DMS 273 (cell line): ENCODE data around the gene CRELD1.
"Not testable (repeated sequence)": the region's sequence is repeated elsewhere in the genome, so short reads cannot be mapped to it uniquely, and the experiment has no call there.

Experiments
- DNase-seq: peaks from one replicate; lab custom pipeline; 2025; ENCODE audit not compliant: unreplicated experiment; lab: John Stamatoyannopoulos, UW

CRELD1 gene

GRCh38 chr3:9933561-9934234, at the start of gene CRELD1:
CRELD1 (plus strand) TSS chr3:9933834; CDS start chr3:9934439, 605 bp downstream.
- DNase-seq = peak; percentile 95

- no peak for DNase-seq
These were observed 49.0 kb upstream of the CRELD1 start for GRCh38 chr3:9884555-9885165.

- no peak for DNase-seq
These were observed 47.3 kb upstream of the CRELD1 start for GRCh38 chr3:9886328-9886727.

GRCh38 chr3:9887480-9887879, 46.2 kb upstream of the CRELD1 start:
- DNase-seq = no peak

- DNase-seq = no peak
These were observed 45.1 kb upstream of the CRELD1 start for GRCh38 chr3:9888540-9888939.

- no peak for DNase-seq
These were observed 44.2 kb upstream of the CRELD1 start for GRCh38 chr3:9889405-9889804.

- peak; percentile 92 for DNase-seq
These were observed 43.2 kb upstream of the CRELD1 start, which contains the start of gene JAGN1 for GRCh38 chr3:9890249-9891071. JAGN1 (plus strand) TSS chr3:9890610; CDS start chr3:9890723, 113 bp downstream.

- no peak for DNase-seq
These were observed 42.5 kb upstream of the CRELD1 start for GRCh38 chr3:9891072-9891622.

GRCh38 chr3:9893739-9894138, 39.9 kb upstream of the CRELD1 start:
- no peak for DNase-seq

GRCh38 chr3:9895715-9896114, 37.9 kb upstream of the CRELD1 start:
- DNase-seq = not testable (repeated sequence)

- DNase-seq = not testable (repeated sequence)
These were observed 36.8 kb upstream of the CRELD1 start for GRCh38 chr3:9896755-9897407.

GRCh38 chr3:9897408-9898372, 35.9 kb upstream of the CRELD1 start:
- DNase-seq = peak; percentile 33

GRCh38 chr3:9898467-9899241, 35.0 kb upstream of the CRELD1 start:
- peak; percentile 7 for DNase-seq

- no peak for DNase-seq
These were observed 34.3 kb upstream of the CRELD1 start for GRCh38 chr3:9899289-9899791.

GRCh38 chr3:9900965-9901415, 32.6 kb upstream of the CRELD1 start:
- not testable (repeated sequence) for DNase-seq

- no peak for DNase-seq
These were observed 31.7 kb upstream of the CRELD1 start for GRCh38 chr3:9901967-9902366.

- no peak for DNase-seq
These were observed 31.0 kb upstream of the CRELD1 start, which contains the start of gene IL17RE for GRCh38 chr3:9902372-9903237. IL17RE (plus strand) TSS chr3:9902848; CDS start chr3:9902933, 85 bp downstream.

- DNase-seq = no peak
These were observed 30.4 kb upstream of the CRELD1 start for GRCh38 chr3:9903238-9903624.
